Iris pigment epithelial cell (primary cell): ENCODE data around the gene VAT1L.

ENCODE experiments used
- DNase-seq: peaks from one replicate; pipeline ENCODE4 v3.0.0-alpha.2; 2011; ENCODE audit warnings: low read depth

VAT1L gene

GRCh38 chr16:77993111-77993985, 205.0 kb downstream of the VAT1L start:
- DNase-seq, result peak; percentile 59

GRCh38 chr16:77995843-77996455, 207.6 kb downstream of the VAT1L start:
- no peak for DNase-seq

- DNase-seq, result no peak
Observed at GRCh38 chr16:77998350-77999023, 210.1 kb downstream of the VAT1L start.

- DNase-seq, result no peak
Observed at GRCh38 chr16:78001451-78002025, 213.2 kb downstream of the VAT1L start.

GRCh38 chr16:78002915-78003538, 214.7 kb downstream of the VAT1L start:
- peak; percentile 91 for DNase-seq

- DNase-seq, result no peak
Observed at GRCh38 chr16:78004517-78004916, 216.2 kb downstream of the VAT1L start.

- DNase-seq, result no peak
Observed at GRCh38 chr16:78005881-78006280, 217.5 kb downstream of the VAT1L start.

GRCh38 chr16:78007121-78007520, 218.8 kb downstream of the VAT1L start:
- DNase-seq, result no peak

- DNase-seq, result peak; percentile 18
Observed at GRCh38 chr16:78022347-78023060, 234.1 kb downstream of the VAT1L start, which contains the start of gene CLEC3A. CLEC3A (plus strand) TSS chr16:78022548; CDS start chr16:78022627, 79 bp downstream.

GRCh38 chr16:78024159-78024558, 235.8 kb downstream of the VAT1L start:
- DNase-seq, result no peak

GRCh38 chr16:78025631-78026030, 237.3 kb downstream of the VAT1L start:
- DNase-seq, result no peak

GRCh38 chr16:78028018-78028417, 239.7 kb downstream of the VAT1L start:
- DNase-seq, result no peak
